SK-N-MC (cell line): ENCODE data around the gene ANXA2.

ENCODE experiments used
- EZH2 ChIP-seq: fragments of 200-600 bp; sonication (generic); IDR thresholded peaks from one replicate; pipeline ENCODE4 v1.6.1; 2017; ENCODE audit warnings: antibody characterized with exemption
- POLR2AphosphoS5 ChIP-seq: IDR thresholded peaks from 2 replicates; pipeline ENCODE4 v1.6.1; 2012; ENCODE audit warnings: mild to moderate bottlenecking, low read depth, low read length, borderline replicate concordance

DNA sequence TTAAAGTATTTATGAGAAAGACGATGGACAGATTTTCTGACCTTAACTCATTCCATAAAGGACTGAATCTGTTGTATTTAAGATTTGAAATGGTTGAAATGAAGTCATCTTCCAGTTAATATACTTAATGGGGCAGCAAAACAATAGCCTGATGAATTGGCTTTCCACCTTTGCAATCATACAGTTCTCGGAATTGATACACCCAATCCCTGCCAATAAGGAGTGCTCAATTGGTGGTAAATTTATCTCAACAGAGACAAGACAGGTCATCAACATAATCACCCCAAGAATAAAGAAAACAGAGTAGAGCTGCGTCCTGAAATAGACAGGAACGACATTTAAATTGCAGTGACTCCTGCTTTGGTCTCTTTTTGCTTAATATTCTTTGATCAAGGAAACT, 11.2 kb downstream of the ANXA2 start:
- no peak for TF ChIP-seq EZH2
- no peak for TF ChIP-seq POLR2AphosphoS5
